CD4-positive, alpha-beta T cell treated with Interleukin-4 for 4 hours (primary cell): ENCODE results near the gene FAM174B.
"Not testable (repeated sequence)": the region's sequence is repeated elsewhere in the genome, so short reads cannot be mapped to it uniquely, and the experiment has no call there.

ENCODE experiments used
- DNase-seq: peaks from one replicate; pipeline ENCODE4 v3.0.0-alpha.2; 2020

FAM174B gene

GRCh38 chr15:92617549-92618520 is 37.7 kb downstream of the FAM174B start:
- DNase-seq = no peak

DNA sequence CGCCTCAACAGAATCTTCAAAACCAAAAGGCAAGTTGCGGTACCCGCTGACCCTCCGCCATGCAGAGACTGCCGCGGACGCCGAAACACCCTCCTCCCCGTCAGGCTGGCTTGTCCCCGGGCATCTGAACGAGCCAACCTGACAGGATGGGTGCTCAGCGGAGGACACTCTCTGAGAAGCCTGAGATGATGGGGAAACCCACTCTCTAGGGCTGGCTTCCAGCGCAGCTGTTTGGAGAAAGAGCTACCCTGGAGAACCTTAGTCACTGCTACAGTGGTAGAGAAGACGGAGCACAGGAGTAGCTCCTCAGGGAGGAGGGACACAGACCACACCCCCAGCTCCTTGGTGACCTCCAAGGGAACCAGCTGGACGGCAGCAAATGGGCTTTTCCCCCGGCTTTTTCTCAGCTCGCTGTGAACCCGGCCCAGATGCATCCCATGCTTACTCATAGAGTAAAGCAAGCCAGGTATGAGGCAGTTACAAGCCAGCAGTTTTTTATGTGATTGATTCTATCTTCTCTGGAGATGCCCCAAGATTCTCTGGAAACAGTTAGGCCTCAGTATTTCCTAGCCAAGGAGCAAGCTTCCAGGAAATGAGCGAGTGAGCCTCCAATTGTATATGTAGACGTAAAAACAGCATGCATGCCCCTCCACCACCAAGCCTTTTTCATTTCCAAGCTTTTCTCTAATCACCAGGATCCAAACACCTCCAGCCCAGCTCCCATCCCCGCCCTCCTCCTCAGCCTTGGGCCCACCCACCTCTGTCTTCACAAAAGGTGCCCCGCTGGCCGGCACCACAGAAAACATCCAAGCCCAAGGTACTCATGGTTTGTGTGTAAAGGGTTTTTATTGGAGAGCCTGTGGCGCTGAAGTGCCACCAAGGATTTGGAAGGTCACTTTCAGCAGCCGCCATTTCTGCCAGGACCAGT is 38.7 kb downstream of the FAM174B start:
- DNase-seq = no peak

DNA sequence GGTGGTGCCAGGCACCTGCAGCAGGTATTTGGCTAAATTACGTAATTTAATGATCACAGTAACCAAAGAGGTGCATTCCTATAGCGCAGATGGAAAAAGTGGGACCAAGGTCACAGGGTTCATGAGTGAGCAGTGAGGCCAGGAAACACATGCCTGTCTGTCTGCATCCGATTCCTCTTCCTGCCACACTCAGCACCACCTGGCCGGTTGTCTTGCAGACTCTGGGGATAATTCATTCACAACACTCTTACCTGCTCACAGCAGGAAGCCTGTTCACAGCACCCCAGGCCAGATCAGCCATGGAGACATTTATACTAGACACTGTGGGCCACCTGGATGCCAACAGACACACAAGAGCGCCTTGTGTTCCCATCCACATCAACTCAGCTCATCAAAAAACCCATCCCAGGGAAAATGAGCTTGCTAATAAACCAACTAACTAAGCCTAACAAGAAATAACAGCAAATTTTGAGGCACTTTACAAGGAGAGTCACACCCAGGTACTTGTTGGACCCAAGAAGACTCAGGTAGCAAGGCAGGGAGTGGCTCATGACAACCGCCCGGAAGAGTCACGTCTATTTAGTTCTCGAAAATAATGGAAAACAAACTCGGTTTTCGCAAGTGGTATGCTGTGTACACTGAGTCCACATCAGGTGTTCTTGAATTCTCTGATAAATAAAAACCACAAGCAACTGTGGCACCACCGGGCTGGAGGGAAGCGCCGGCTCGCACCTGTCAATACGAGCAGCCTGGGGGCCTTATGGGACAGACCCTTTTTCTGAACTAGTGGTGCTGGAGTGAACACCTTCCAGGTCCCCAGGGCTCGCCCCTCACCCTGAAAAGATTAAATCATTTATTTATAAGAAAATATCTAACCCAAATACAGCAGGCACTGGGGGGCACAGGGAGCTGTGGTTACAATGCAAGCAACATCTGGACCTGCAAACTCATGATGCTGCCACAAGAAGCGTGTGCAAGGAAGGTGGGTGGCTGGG is 40.5 kb downstream of the FAM174B start:
- DNase-seq = no peak

GRCh38 chr15:92614301-92614700 is 41.3 kb downstream of the FAM174B start:
- DNase-seq = no peak

DNA sequence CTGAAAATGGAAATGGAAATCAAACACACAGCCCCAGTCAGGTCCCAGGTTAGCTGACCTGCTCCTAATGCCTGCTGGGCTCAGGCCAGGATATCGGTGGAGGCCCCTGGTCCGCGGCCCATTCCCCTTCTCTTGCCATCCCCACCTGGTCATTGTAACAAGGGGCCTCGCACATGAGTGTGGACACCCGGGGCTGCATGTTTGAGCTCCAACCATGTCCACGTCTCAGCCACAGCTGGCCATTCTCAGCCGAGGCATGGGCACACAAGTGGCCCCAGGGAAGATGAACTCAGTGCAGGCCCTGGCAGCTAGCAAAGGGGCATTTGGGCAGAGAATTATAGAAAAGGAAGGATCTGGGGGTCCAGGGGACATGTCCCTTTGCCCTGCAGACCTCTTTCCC is 41.7 kb downstream of the FAM174B start:
- no peak for DNase-seq

DNA sequence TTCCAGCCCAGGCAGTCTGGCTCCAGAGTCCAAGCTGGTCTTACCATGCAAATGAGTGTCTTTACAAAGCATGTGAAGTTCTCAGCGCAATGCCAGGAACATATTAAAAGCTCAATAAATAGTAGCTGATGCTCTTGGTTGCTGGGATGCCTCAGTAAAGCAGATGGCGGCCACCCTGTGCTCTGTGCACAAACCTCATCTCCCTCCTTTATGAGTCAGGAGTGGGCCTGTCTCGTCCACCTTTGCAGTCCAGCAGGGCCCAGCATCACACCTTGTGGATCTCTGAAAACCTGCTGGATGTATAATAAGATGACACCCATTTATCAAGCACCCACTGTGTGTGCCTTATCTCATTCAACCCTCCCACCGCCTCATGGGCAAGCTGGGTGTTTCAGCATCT is 42.7 kb downstream of the FAM174B start:
- DNase-seq = no peak

GRCh38 chr15:92611995-92612745 is 43.4 kb downstream of the FAM174B start:
- DNase-seq = no peak

DNA sequence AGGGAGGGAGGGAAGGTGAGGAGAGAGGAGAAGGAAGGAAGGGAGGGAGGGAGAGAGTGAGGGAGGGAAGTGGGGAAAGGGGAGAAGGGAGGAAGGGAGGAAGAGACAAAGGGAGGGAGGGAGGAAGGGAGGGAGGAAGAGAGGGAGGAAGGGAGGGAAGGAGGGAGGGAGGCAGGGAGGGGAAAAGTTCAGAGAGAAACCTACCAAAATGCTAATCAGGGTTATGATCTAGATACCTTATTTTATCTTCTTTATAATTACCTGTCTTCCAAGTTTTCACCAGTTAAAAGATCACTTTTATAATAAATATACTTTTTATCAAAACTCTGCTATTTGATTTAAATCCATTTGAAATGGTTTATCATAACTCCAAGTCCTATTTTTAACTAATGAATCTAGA is 44.4 kb downstream of the FAM174B start:
- no peak for DNase-seq

DNA sequence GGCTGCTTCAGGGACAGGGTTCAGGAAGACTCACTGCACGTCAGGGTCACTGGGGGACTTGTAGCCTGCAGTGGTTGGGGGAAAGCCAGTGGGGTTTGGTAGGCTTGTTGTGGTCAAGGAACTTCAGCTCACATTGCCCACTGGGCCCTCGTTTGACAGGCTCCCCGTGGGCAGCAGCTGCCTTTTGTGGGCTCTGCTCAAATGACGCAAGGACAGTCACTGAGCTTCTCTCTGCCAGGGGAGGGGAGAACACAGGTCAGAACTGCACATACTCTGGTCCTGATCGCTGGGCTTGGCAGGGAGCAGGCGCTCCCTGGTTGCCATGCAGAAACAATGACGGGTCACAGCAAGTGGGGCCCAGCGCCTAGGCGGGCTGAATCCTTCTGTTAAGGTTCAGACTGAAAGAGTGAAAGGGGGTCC is 45.5 kb downstream of the FAM174B start:
- no peak for DNase-seq

DNA sequence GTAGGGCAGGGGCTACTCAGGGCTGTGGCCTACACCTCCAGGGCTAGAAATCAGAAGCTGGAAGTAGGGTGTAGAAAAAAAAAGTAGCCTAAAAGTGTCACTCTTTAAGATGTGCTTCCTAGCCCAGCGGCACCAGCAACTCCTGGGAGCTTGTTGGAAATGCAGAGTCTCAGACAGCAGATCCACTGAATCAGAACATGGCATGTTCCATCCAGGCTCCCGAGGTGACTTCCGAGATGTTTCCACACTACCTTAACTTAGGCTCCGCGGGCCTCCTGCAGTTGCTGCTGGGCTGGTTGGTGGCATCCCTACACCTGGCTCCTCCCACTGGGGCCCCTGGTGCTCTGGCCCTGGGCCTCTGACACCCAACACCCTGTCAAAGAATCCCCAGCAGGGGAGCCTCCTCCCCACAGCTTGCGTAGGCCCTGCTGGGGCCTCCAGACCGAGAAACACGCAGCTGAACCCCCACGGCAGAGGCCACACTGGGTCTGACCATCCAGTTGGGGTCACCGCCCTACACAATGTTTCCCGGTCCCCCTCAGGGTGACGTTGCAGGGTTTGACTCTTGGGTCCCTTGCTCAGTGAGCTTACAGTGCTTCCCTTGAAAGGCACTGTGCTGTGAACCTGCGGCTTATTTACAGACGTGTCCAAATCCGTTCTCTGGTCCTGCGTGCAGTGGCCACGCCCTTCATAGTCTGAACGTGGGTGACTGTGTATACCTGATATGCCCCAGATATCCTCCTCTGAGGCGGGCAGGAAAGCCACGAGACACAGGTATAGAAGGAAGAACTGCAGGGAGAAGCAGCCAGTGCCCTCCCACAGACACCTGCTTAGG is 46.5 kb downstream of the FAM174B start:
- no peak for DNase-seq

DNA sequence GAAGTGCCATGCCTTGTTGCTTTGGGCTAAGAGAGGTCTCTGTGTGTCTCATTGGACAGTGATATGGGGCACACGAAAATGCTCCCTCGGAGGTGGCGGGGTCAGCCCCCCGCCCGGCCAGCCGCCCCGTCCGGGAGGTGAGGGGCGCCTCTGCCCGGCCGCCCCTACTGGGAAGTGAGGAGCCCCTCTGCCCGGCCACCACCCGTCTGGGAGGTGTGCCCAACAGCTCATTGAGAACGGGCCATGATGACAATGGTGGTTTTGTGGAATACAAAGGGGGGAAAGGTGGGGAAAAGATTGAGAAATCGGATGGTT is 48.8 kb downstream of the FAM174B start:
- DNase-seq = not testable (repeated sequence)

DNA sequence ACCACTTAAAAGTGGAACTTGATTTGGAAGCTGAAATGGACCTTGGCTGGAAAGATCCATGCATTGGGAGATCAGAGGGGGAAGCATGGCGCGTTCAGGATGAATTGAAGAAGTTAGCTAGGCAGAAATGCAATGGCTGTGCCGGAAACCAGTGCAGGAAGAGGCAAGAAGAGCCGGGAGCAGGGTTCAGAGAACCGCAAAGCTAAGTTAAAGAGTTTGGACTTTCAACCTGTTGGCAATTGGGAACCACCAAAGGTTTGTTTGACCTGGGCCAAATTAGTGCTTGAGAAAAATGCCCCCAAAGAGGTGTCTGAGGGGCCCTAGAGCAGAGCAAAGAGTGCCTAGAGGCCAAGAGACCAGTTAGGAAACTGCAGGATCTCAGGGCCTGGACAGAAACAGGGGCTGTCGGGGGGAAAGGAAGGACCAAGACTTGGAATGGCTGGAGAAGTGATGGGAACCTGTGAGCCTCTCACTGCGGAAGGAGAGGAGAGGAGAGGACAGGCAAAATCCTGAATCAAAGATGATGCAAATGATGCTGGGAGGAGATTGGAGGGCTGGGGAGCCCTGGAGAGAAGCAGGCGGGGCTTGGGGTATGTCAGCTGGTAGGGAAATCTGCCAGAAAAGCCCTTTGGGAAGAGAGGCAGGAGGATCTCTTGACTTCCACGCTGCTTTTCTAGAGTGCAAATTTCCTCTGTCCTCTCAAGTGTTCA is 49.3 kb downstream of the FAM174B start:
- DNase-seq = no peak

- no peak for DNase-seq
These were observed 50.2 kb downstream of the FAM174B start for GRCh38 chr15:92605225-92605944.

DNA sequence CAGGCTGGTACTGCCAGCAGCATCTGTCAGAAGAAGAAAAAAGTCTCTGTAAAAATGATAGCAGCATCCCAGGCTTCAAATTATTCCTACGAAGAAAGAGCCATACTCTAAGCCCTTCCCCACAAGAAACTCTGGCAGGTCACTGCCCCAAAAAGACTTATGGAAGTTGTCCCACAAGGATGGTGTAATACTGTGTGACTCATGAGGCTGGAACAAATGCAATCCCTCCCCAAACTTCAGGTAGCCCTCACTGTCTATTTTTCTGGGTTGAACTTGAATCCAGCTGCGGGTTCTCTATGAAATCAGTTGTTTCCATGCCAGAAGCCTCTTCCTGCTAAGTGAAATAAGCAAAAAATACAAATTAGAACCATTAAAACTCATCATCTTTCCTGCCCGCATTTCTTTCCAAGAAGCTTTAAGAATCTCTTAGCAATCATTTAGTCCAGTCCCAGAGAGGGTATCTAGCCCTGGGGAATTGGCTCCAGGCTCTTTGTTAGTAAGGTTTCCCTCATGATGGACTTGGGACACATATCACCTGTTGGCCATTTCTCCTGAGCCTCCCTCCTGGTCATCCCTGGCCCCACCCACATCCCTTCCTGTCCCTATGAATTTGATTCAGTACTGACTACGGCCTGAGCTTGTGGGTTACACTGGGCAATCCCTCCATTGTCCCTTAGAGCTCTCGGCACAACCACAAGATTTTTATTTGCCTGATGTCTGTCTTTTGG is 51.7 kb downstream of the FAM174B start:
- no peak for DNase-seq

DNA sequence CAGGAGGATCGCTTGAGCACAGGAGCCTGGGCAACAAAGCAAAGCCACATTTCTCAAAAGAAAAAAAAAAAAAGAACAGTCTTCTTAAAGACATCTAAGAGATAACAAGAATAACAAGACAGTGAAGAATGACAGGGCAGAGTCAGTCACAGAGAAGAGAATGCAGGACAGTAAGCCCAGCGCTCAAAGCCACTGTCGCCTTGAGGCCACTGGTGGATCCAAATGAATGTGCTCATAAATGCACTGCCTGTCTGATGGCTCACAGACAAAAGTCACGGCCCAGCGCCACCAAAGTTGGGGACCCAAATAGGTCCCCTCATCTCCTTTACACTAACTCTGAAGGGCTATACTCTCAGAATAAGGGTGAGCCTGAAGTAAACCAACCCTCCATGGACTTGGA is 52.3 kb downstream of the FAM174B start:
- DNase-seq = no peak

GRCh38 chr15:92602267-92602593 is 53.3 kb downstream of the FAM174B start:
- no peak for DNase-seq

- no peak for DNase-seq
These were observed 53.8 kb downstream of the FAM174B start for GRCh38 chr15:92601592-92602266.

- DNase-seq = no peak
These were observed 54.7 kb downstream of the FAM174B start for GRCh38 chr15:92600856-92601255.
